ENCODE data around the gene ADAMTS1. TPM values are rescaled to one million over a fixed set of nuclear protein-coding genes. Genes with fewer than 3 reads are reported as not detected.
A peak's percentile ranks its signal among the peaks of the same experiment; 100 is the strongest.
"Not testable (repeated sequence)": the region's sequence is repeated elsewhere in the genome, so short reads cannot be mapped to it uniquely, and the experiment has no call there.

Gene ADAMTS1
- 188 and 220 TPM in 2 replicates for total RNA-seq (2014; rRNA removed; shearing (Covaris generic))

- Histone ChIP-seq H3K4me3 (peak within 1 kb of the TSS; percentile 85), H3K9me3 (replicated peaks) (no peaks in the 10 kb centered on the region), H3K4me1 (peaks cover 18% of the 10 kb centered on the region), H3K27me3 (no peaks in the 10 kb centered on the region), H3K36me3 (peaks cover 40% of the 10 kb centered on the region), H3K27ac (peak within 1 kb of the TSS; percentile 95)
- peak; percentile 92 to 93 for DNase-seq
Measured at GRCh38 chr21:26845066-26845758, at the start of gene ADAMTS1. ADAMTS1 (minus strand) TSS chr21:26845409; CDS start chr21:26844954, 455 bp downstream.

GRCh38 chr21:26892151-26892550 lies 46.9 kb upstream of the ADAMTS1 start:
- H3K27me3 ChIP-seq: no peaks in the 10 kb centered on the region
- DNase-seq: no peak
- peaks cover 29% of the 10 kb centered on the region for H3K4me1 ChIP-seq
- no peak overlapping the region for H3K27ac ChIP-seq
- H3K4me3 ChIP-seq: no peak overlapping the region
- H3K9me3 ChIP-seq (replicated peaks): peaks cover 7% of the 10 kb centered on the region; the same call in 1 of the 2 replicates
- H3K36me3 ChIP-seq: no peaks in the 10 kb centered on the region

GRCh38 chr21:26888931-26889330 lies 43.7 kb upstream of the ADAMTS1 start:
- peak overlapping the region; percentile 29 for H3K27ac ChIP-seq
- H3K27me3 ChIP-seq: no peaks in the 10 kb centered on the region
- no peaks in the 10 kb centered on the region for H3K36me3 ChIP-seq
- peak in 1 of 2 experiments; percentile 28 for DNase-seq
- 0 out of 2 replicates have a peak, but pooled peaks cover 7% of the 10 kb centered on the region for H3K9me3 ChIP-seq (replicated peaks)
- H3K4me1 ChIP-seq: peaks cover 21% of the 10 kb centered on the region
- H3K4me3 ChIP-seq: peak overlapping the region; percentile 3; the same call in 1 of the 2 replicates

GRCh38 chr21:26888256-26888655 lies 43.0 kb upstream of the ADAMTS1 start:
- H3K36me3 ChIP-seq: no peaks in the 10 kb centered on the region
- peaks cover 18% of the 10 kb centered on the region for H3K4me1 ChIP-seq
- no peak overlapping the region for H3K4me3 ChIP-seq
- H3K27me3 ChIP-seq: no peaks in the 10 kb centered on the region
- DNase-seq: peak in 1 of 2 experiments; percentile 60
- H3K9me3 ChIP-seq (replicated peaks): 0 out of 2 replicates have a peak, but pooled peaks cover 7% of the 10 kb centered on the region
- H3K27ac ChIP-seq: peak overlapping the region; percentile 29

GRCh38 chr21:26887251-26887650 lies 42.0 kb upstream of the ADAMTS1 start:
- peaks cover 18% of the 10 kb centered on the region for H3K4me1 ChIP-seq
- H3K27me3 ChIP-seq: no peaks in the 10 kb centered on the region
- H3K36me3 ChIP-seq: no peaks in the 10 kb centered on the region
- no peak overlapping the region for H3K4me3 ChIP-seq
- H3K9me3 ChIP-seq (replicated peaks): 0 out of 2 replicates have a peak, but pooled peaks cover 7% of the 10 kb centered on the region
- H3K27ac ChIP-seq: no peak overlapping the region
- no peak for DNase-seq

- H3K27me3 ChIP-seq: no peaks in the 10 kb centered on the region
- H3K9me3 ChIP-seq (replicated peaks): 0 out of 2 replicates have a peak, but pooled peaks cover 7% of the 10 kb centered on the region
- H3K27ac ChIP-seq: no peak overlapping the region
- no peak overlapping the region for H3K4me3 ChIP-seq
- DNase-seq: no peak
- H3K36me3 ChIP-seq: no peaks in the 10 kb centered on the region
- peaks cover 27% of the 10 kb centered on the region for H3K4me1 ChIP-seq
Measured at GRCh38 chr21:26884436-26884835, 39.2 kb upstream of the ADAMTS1 start.

GRCh38 chr21:26883768-26884167 lies 38.6 kb upstream of the ADAMTS1 start:
- Histone ChIP-seq H3K36me3 (no peaks in the 10 kb centered on the region), H3K4me1 (peaks cover 20% of the 10 kb centered on the region), H3K4me3 (no peak overlapping the region), H3K9me3 (replicated peaks) (0 out of 2 replicates have a peak, but pooled peaks cover 7% of the 10 kb centered on the region), H3K27ac (no peak overlapping the region), H3K27me3 (no peaks in the 10 kb centered on the region)
- no peak for DNase-seq

- no peaks in the 10 kb centered on the region for H3K9me3 ChIP-seq (replicated peaks)
- H3K27ac ChIP-seq: no peak overlapping the region
- H3K4me1 ChIP-seq: peaks cover 10% of the 10 kb centered on the region; the same call in 1 of the 2 replicates
- H3K36me3 ChIP-seq: no peaks in the 10 kb centered on the region
- no peak overlapping the region for H3K4me3 ChIP-seq
- H3K27me3 ChIP-seq: no peaks in the 10 kb centered on the region
- peak in 1 of 2 experiments; percentile 63 for DNase-seq
Measured at GRCh38 chr21:26881504-26882228, 36.5 kb upstream of the ADAMTS1 start.

- H3K27ac ChIP-seq: no peak overlapping the region
- H3K4me3 ChIP-seq: no peak overlapping the region
- peaks cover 7% of the 10 kb centered on the region; the same call in 1 of the 2 replicates for H3K9me3 ChIP-seq (replicated peaks)
- DNase-seq: no peak
- no peaks in the 10 kb centered on the region for H3K27me3 ChIP-seq
- no peaks in the 10 kb centered on the region for H3K36me3 ChIP-seq
- H3K4me1 ChIP-seq: peaks cover 8% of the 10 kb centered on the region; the same call in 1 of the 2 replicates
Measured at GRCh38 chr21:26877018-26877417, 31.8 kb upstream of the ADAMTS1 start.

GRCh38 chr21:26874347-26874746 lies 29.1 kb upstream of the ADAMTS1 start:
- Histone ChIP-seq H3K4me1 (no peaks in the 10 kb centered on the region), H3K27ac (no peak overlapping the region), H3K9me3 (replicated peaks) (peaks cover 13% of the 10 kb centered on the region; the same call in 1 of the 2 replicates), H3K27me3 (no peaks in the 10 kb centered on the region), H3K4me3 (no peak overlapping the region), H3K36me3 (no peaks in the 10 kb centered on the region)
- DNase-seq: no peak

- Histone ChIP-seq H3K36me3 (no peaks in the 10 kb centered on the region), H3K27me3 (no peaks in the 10 kb centered on the region), H3K4me1 (no peaks in the 10 kb centered on the region), H3K4me3 (no peak overlapping the region), H3K27ac (no peak overlapping the region), H3K9me3 (replicated peaks) (peaks cover 3% of the 10 kb centered on the region; the same call in 1 of the 2 replicates)
- DNase-seq: no peak
Measured at GRCh38 chr21:26865857-26866256, 20.6 kb upstream of the ADAMTS1 start.

GRCh38 chr21:26856871-26857350 lies 11.7 kb upstream of the ADAMTS1 start:
- H3K27ac ChIP-seq: peak overlapping the region; percentile 98
- peaks cover 26% of the 10 kb centered on the region for H3K4me1 ChIP-seq
- not testable (repeated sequence) for H3K4me3 ChIP-seq; H3K27me3 ChIP-seq; H3K36me3 ChIP-seq; H3K9me3 ChIP-seq (replicated peaks)
- DNase-seq: peak; percentile 94 to 97

- not testable (repeated sequence) for H3K27me3 ChIP-seq; H3K27ac ChIP-seq; H3K4me3 ChIP-seq; DNase-seq; H3K9me3 ChIP-seq (replicated peaks); H3K36me3 ChIP-seq
- peaks cover 43% of the 10 kb centered on the region for H3K4me1 ChIP-seq
Measured at GRCh38 chr21:26854695-26855094, 9.5 kb upstream of the ADAMTS1 start.

- H3K36me3 ChIP-seq: no peaks in the 10 kb centered on the region
- H3K27ac ChIP-seq: no peak overlapping the region
- H3K9me3 ChIP-seq (replicated peaks): no peaks in the 10 kb centered on the region
- H3K27me3 ChIP-seq: no peaks in the 10 kb centered on the region
- DNase-seq: no peak
- peaks cover 43% of the 10 kb centered on the region for H3K4me1 ChIP-seq
- H3K4me3 ChIP-seq: no peak overlapping the region
Measured at GRCh38 chr21:26852423-26852822, 7.2 kb upstream of the ADAMTS1 start.

Data from SJCRH30 (cell line).